HG03439 (cell line): ENCODE data around the gene VPS13D.
"Not testable (repeated sequence)": the region's sequence is repeated elsewhere in the genome, so short reads cannot be mapped to it uniquely, and the experiment has no call there.

ENCODE experiments used
- ATAC-seq: cut with Tn5 transposase; IDR thresholded peaks from one replicate; pipeline ENCODE4 v1.9.1; 2021; ENCODE audit warnings: mild to moderate bottlenecking, moderate library complexity; ENCODE audit not compliant: unreplicated experiment

The VPS13D gene

DNA sequence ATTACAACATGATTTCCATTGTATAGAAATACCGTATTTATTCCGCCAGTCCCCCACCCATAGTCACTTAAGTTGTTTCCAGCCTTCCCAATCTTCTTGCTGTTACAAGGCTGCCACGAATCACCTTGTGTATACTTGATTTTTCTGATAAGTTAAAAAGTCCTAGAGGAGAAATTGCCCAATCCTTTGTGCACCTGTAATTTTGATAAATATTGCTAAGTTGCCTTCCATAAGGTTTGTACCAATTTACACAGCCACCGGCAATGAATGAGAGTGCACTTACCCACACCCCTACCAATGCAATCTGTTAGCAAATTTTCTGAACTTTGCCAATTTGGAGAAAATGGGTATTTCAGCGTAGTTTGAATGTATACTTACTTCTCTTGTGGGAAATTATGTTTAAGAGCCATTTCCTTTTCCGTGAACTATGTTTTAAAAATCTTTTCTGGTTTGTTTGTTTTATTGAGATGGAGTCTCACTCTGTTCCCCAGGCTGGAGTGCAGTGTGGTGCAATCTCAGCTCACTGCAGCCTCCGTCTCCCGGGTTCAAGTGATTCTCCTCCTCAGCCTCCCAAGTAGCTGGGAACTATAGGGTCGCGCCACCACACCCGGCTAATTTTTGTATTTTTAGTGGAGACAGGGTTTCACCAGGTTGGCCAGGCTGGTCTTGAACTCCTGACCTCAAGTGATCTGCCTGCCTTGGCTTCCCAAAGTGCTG lies 300.8 kb downstream of the VPS13D start:
- ATAC-seq, result no peak

- ATAC-seq, result no peak
These were observed 301.3 kb downstream of the VPS13D start for GRCh38 chr1:12531179-12531499.

GRCh38 chr1:12532405-12533315 lies 302.8 kb downstream of the VPS13D start:
- ATAC-seq, result no peak

DNA sequence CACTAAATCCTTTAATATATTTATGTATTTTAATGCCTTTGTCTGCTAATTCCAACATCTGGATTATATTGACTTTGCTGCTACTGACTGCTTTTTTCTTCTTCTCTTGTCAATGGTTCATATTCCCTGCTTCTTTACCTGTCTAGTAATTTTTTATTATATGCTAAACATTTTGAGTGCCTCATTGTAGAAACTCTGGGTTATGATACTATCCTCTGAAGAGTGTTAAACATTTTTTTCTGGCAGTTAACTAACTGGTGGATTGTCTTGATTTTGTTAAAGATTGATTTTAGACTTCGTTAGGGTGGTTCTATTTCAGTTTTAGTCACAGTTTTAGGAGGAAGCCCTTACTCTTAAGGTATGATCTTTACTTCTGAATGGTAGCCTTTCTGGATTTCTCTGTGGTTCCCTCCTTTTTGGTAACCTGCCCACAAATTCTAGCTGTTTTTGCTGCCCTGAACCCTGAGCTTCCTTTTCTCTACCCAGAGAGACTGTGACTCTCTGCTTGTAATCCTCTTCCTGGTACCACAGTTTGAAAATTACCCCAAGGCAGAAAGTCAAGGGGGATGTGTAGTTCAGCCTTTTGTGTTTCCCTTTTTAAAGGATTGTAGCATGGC lies 306.3 kb downstream of the VPS13D start:
- no peak for ATAC-seq

- ATAC-seq, result no peak
These were observed 307.5 kb downstream of the VPS13D start for GRCh38 chr1:12537294-12537693.

DNA sequence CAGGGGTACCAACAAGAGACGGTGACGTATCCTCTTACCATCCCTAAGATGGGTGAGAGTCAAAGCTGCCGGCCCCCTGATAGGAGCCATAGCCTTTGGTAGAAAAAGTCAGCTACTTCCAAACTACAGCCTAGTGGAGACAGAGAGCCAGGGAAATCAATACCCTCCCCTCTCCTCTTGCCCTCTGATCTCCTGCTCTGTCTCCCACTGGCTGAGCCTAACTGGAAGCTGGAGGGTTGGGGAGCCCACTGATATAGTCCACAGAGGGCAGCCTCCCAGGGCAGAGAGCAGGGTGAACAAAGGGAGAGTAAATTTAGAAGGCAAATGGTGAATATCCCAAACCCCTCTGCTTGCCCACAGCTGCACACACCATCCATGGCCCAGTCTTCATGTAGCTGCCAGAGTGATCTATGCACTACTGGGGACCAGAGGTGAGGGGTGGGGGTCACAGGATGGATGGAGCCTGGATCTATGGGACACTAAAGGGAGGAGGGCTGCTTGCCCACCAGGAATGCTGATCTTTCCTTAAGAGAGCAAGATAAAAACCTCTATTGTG lies 308.2 kb downstream of the VPS13D start:
- no peak for ATAC-seq

GRCh38 chr1:12538536-12538935 lies 308.7 kb downstream of the VPS13D start:
- not testable (repeated sequence) for ATAC-seq

- ATAC-seq, result no peak
These were observed 309.5 kb downstream of the VPS13D start for GRCh38 chr1:12539320-12539704.

- no peak for ATAC-seq
These were observed 310.1 kb downstream of the VPS13D start for GRCh38 chr1:12539705-12540579.

GRCh38 chr1:12540580-12541273 lies 310.9 kb downstream of the VPS13D start:
- no peak for ATAC-seq

GRCh38 chr1:12541274-12542137 lies 311.7 kb downstream of the VPS13D start:
- no peak for ATAC-seq

GRCh38 chr1:12542138-12542465 lies 312.3 kb downstream of the VPS13D start:
- no peak for ATAC-seq

- ATAC-seq, result no peak
These were observed 313.1 kb downstream of the VPS13D start for GRCh38 chr1:12542616-12543592.

GRCh38 chr1:12543740-12544154 lies 313.9 kb downstream of the VPS13D start:
- no peak for ATAC-seq

GRCh38 chr1:12544357-12544756 lies 314.5 kb downstream of the VPS13D start:
- no peak for ATAC-seq

DNA sequence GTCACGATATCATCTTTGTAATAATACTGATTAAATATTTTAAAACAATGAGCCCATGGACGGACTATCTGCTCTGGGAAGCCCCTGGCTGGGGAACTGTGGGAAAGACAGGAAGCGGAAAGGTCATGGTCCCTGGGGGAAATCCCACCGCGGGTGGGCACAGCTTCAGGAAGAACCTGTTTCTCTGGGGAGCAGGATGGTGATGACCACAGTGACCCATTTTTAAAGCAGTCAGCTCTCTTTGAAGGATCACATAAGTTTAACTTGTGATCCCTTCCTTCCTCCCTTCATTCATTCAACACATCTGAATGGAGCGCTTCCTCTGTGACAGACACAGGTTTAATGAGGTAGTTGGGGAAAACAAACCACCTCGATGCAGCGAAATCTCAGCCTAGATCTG lies 315.2 kb downstream of the VPS13D start:
- ATAC-seq, result no peak

GRCh38 chr1:12546771-12547585 lies 317.1 kb downstream of the VPS13D start:
- ATAC-seq, result no peak
